Jurkat, Clone E6-1 (cell line): ENCODE results near the gene IL18.
"Not testable (repeated sequence)": the region's sequence is repeated elsewhere in the genome, so short reads cannot be mapped to it uniquely, and the experiment has no call there.

ENCODE experiments used
- DNase-seq: peaks from one replicate; pipeline ENCODE4 v3.0.0-alpha.2; 2011; ENCODE audit warnings: low read depth, low spot score
- H3K4me3 ChIP-seq: 2 replicates; pipeline ENCODE4 v1.5.1; 2011; ENCODE audit warnings: mild to moderate bottlenecking, low read length, control low read depth, moderate library complexity

Gene IL18

DNA sequence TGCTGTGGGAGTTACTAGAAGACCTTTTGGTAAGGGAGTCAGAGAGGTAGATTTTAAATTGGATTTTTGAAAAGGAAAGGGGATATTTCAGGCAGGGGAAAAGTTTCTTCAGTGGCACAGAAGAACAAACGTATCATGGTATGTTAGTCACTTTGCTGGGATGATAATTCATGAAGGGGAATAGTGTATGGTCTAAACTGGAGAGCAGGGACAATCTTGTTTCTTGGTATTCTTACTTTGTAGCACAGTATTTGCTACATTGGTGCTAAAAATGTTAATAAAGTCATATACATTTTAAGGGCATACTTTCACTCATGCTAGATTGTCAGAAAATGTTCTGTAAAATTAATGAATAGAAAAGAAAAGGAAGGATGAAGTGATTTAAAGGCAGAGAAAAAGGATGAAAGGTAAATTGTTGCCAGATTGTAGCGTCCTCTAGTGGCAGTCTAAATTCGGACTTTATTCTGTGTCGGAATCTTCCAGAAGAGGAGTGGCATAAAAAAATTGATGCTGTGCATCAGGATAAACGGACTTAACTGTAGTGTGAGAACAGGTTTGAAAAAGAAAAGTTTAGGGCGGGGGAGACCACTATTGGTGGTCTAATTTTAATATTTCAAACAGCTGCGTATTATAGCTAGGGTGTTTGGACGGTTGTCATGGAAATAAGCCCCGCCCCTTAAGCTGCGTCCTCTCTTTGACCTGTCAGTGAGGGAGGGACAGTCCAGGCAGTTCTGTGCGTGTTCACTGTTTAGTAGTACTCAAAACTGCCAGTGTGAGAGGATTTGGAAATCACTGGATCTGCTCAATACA, 11.1 kb upstream of the IL18 start, which contains the start of gene BCO2:
Gene BCO2 (plus strand): TSS at position 724 of the 810 bp plus-strand sequence. CDS start 90 bp downstream, outside the sequence.
- H3K4me3 ChIP-seq = no peak within 1 kb of the TSS
- DNase-seq = no peak

DNA sequence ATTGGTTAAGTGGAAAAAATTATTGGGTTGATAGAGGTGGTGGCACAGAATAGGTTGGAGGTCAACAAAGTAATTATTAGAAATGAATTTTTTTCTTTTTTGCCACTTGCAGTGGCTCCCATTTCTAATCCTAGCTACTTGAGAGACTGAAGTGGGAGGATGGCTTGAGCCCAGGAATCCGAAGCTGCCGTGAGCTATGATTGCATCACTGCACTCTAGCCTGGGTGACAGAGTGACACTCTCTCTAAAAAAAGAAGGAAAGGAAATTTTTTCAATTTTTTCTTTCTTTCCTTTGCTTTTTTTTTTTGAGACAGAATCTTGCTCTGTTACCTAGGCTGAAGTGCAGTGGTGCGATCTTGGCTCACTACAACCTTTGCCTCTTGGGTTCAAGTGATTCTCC, 9.3 kb upstream of the IL18 start:
- no peak for DNase-seq
- no peak overlapping the region for H3K4me3 ChIP-seq

DNA sequence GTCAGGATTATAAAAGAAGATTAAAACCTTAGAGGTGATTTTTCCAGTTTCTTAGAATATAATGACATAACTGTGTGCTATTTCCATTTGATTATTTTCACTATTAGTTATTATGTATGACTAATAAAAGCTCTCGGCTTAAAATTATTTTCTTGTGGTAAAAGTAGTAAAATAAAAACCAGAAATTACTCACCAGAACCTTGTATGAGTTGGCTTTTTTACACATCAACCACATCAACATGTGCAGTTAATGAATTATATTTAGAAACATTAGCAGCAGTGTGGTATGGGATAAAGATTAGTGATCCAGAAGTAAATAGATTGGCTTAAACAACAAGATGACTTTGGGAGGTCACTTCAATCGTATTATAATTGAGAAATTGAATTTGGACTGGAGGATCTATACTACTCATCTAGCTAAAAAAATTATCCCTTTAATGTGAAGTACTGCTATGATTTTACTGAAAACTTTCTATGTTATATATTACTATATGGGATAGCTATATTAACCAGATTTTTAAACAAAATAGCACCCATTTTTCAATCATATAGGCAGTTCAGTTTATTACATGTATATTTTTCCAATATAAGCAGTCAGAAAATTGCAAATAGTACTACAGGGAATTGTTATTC, 8.6 kb upstream of the IL18 start:
- no peak overlapping the region for H3K4me3 ChIP-seq
- no peak for DNase-seq

DNA sequence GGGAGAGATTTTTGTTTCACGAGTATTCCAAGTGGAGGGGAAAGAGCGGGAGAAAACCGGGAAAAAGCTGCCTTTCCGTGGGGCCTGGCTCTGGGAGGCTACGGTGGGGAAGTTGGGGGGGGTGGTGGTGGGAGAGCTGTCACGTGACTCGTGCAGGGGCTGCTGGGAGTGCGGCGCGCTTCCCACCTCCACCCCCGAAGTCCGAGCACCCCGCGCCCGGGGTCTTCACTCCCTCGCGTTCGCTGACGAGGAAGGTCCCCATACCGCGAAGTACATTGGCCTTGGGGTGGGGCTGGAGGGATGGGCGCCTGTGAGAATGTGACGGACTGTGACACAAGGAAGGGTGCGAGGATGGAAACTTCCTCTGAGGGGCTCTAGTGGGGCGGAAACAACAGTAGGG, 3.3 kb upstream of the IL18 start, which contains the start of gene TEX12:
Gene TEX12 (plus strand): TSS at position 228 of the 400 bp plus-strand sequence. CDS start 1,897 bp downstream, outside the sequence.
- DNase-seq = no peak
- H3K4me3 ChIP-seq = no peak within 1 kb of the TSS

DNA sequence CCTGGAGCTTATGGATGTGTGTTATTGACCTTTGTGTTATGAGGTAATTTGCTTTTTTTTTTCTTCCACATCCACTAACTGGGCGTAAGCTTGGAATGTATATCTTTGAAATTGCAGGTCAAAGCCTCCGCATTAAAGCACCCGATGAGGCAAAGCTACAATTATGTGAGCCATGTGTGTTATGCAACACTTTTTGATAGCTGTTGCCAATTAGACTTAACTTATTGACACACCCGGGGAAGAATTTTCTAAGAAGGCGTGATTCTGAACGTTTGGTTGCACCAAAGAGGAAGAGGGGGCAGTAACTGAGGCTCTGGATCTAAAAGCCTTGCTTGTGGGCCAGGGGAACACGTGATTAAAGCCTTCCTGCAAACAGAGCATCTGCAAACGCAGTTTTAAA, 2.7 kb upstream of the IL18 start:
- H3K4me3 ChIP-seq = no peak overlapping the region

DNA sequence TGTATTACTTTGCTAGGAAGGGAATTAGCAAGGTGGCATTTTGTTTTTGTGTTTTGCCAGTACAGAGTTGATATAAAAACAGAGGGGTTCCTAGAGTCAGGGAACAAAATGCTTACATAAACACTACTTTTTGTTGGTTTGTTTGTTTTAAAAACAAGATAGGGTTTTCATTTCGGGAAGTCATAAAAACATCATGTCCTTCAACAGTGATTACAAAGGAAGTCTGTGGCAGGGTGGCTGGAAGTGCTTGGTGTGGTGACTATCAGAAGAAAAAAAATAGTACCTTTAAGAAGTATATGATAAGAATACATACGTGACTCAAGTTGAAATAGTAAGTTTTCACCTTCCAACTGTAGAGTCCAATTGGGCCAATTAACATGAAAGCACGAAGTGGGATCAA, 1.2 kb upstream of the IL18 start:
- no peak for DNase-seq
- H3K4me3 ChIP-seq = no peak overlapping the region

More for the DNA sequence above, 2.7 kb upstream of the IL18 start:
- no peak for DNase-seq

DNA sequence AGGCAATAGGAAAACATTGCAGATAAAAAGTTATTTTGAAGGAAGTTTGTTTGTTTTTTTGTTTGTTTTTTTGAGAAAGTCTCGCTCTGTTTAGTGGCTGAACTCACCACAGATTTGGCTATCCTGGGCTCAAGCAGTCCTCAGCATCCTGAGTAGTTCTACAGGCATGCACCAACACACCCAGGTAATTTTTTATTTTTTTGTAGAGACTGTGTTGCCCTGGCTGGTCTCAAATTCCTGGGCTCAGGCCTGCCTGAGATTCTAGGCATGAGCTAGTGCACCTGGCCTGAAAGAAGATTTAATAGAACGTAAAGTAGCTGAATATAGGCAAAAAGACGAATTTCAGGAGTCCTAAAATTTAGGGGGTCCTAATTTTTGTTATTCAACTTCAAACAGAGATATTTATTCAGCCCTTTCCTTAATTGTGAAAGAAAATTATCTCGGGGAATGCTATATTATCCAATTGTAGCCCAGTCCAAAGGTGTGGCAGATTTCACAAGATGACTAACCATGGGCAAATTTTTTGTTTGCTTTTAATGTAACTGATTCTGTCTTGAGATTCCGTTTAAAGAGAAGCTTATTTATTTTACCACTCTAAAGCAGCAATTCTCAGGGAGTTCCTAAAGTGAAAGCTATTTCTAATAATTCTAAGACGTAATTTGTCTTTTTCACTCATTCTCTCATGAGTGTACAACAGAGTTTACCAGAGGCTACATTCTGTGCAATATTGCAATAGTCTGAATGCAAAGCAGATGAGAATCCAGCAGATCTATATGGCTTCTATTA, 940 bp downstream of the IL18 start:
- no peak overlapping the region for H3K4me3 ChIP-seq
- DNase-seq = no peak

DNA sequence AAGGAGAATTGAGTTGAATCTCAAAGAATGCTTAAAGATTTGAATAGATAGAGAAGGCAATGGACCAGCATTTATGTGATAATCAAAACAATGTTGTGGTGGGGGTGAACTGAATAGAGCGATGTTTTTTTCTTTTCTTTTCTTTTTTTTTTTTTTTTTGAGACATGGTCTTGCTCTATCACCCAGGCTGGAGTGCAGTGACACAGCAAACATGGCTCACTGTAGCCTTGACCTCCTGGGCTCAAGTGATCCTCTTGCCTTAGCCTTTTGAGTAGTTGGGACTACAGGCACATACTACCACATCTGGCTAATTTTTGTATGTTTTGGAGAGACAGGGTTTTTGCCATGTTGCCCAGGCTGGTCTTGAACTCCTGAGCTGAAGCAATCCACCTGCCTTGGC, 1.7 kb downstream of the IL18 start:
- DNase-seq, H3K4me3 ChIP-seq: not testable (repeated sequence)

DNA sequence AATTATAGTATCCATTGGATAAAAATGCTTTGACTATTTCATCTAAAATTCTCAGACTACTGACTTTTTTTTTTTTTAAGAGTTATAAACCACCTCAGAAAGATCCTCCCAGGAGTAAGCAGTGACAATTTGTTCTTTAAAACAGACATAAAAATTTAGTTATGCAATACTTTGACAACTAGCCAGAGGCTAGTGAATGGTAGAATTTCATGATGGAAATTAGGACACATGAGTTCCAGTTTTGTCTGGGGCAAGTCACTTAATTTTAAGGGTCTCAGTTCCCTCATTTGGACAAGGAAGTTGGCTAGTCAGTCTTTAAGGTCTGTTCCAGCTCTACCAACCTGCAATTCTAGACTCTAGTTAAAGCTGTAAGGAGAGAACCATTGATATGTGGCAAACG, 2.9 kb downstream of the IL18 start:
- H3K4me3 ChIP-seq = no peak overlapping the region
- DNase-seq = no peak

DNA sequence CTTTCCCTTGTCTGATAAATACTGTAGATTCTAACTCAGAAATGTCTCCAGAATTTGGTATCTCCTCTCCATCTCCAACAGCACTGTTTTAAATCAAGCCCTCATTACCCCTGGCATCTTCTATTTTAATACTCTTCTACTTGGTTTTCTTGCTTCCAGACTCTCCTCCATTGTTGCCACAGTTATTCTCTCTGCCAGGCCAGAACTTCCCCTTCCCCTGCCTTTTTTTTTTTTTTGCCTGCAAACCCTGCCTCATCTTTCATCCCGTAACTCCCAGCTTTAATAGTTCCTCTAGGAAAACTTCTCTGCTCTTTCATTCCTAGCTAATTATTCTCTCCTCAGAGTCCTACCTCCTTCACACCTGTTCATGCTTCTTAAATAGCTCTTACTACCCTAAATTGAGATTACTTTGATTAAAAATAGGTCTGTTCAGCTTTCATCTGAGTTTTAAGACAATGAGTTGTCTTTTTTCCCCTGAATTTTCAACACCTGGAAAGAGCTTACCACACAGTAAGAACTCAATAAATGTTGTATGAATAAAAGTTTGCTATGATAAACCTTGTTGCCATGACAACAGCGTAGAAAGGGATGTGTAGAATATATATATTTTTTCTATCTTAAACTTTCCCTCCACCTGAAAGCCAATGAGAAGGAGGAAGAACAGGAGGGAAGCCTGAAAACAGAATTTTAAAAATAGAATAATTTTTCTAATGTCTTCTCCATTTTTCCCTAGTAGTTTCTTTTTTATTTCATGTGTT, 3.6 kb downstream of the IL18 start:
- no peak overlapping the region for H3K4me3 ChIP-seq

DNA sequence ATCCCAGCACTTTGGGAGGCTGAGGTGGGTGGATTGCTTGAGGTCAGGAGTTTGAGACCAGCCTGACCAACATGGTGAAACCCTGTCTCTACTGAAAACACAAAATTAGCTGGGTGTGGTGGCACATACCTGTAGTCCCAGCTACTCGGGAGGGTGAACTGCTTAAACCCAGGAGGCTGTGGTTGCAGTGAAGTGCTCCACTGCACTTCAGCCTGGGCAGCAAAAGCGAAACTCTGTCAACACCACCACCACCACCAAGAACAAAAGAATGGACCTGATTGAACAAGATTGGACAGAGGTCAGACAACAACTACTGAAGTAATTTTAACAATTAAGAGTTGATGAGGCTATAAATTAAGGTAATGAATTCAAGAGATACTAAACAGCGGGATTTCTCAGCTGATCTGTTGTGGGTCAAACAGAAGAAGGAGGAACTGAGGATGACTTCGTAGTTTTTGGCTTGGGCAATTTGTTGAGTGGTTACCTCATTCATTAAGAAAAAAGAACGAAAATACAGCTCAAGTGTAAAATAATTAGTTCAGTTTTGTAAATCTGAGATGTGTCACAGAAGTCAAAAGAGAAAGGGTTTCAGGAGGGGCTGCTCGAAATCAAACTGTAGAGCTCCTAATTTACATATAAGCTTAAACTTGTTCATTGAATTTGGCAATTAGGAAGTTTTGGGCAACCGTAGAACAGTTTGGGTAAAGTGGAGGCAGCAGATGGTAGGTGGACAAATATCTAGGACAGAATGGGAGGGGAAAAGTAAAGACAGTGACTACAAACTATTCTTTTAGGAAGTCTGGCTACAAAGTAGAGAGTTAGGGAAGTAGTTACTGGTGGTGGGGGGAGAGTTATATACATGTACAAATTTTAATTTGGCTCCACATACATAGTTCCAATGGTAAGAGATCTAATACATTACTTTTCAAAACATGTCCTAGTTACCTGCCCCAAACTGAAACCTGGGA, 4.5 kb downstream of the IL18 start:
- H3K4me3 ChIP-seq = no peak overlapping the region
- DNase-seq = no peak

More for the DNA sequence above, 3.6 kb downstream of the IL18 start:
- DNase-seq = no peak

DNA sequence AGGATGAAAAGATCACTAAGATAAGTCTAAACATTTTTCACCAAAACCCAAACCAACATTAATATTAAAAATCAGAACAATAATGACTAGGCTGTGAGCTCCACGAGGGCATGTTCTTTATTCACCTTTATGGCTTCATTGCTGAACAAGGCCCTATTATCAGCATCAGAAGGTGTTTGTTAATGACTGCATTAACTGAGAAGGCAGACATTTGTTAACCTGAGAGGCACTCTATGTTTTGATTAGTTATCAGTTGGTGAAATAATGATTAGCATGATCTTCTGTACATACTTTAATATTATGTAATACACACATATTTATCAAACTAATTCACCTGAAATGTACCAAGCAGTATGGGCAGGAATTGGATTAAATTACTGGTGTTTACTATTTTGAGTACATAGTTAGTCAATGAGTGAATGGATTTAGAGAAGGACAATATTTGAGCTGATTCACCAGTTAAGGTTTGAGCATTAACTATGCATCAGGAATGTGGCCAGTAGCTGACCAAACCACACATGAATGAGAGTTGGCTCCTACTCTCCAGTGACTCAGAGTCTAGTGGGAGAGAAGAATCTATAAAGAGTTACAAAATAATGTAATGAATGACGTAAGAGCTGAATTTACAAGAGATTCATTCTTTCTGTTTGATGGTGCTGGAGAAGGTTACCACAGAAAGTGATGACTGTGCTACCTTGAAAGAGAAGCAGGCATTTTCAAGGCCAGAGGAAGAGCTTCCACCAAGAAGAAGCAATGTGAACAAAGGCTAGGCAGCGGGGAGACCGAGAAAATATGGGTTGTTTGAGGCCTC, 6.7 kb downstream of the IL18 start:
- DNase-seq = no peak
- H3K4me3 ChIP-seq = no peak overlapping the region

DNA sequence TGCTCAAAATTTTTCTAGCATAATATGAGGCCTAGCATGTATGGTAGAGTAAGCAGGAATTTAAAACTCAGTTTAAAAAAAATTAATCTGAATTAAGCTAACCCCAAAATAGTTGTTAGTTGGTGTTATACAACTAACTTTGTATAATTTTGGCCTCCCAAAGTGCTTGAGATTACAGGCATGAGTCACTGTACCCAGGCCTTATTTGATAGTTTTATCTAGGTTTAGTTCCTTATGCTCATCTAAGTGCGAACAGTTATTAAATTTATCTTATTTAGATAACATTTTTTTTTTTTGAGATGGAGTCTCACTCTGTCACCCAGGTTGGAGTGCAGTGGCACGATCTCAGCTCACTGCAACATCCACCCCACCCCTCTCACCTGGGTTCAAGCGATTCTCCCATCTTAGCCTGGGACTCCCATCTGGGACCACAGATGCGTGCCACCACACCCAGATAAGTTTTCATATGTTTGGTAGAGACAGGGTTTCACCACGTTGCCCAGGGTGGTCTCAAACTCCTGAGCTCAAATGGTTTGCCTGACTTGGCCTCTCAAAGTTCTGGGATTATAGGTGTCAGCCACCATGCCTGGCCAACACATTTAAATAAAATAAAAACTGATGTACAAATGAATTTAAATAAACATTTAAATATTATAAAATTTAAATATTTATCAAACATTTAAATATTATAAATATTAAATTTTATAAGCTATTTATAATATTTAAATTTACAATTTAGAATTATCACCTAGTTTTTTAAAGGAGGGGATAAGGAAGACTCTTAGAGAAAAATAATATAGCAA, 7.5 kb downstream of the IL18 start:
- no peak for DNase-seq
- no peak overlapping the region for H3K4me3 ChIP-seq

DNA sequence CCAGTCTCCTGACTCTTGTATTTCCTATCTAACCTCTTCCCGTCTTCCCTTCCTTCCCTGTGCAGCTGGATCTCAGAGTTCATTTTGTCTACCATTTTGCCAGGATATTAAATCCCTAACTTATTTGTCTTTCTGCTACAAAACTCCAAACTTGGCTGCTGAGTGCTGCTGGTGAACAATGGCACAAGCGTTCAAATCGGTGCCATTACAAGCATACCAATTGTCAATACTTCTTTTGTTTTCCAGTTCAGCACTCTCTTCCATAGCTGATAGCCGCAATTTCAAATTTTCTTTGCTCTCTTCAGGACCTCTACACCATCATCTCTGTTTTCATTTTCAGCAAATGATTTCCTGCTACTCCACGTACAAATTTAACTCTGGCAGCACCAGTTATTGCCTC, 13.4 kb downstream of the IL18 start:
- DNase-seq = no peak
- H3K4me3 ChIP-seq = no peak overlapping the region

DNA sequence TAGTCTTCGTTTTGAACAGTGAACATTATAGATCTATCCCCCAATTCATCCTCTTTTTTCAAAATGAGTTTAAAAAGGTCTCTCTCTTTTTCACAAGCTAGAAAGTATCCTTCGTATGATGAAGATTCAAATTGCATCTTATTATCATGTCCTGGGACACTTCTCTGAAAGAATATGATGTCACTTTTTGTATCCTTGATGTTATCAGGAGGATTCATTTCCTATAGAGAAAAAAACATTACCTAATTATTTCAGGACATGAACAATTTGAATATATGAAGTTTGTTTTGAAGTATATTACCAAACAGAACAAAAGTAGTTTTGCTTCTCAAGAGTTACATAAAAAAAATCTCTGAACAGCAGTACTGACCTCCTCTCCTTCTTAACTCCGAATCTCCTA, 20.3 kb downstream of the IL18 start:
- DNase-seq = no peak

DNA sequence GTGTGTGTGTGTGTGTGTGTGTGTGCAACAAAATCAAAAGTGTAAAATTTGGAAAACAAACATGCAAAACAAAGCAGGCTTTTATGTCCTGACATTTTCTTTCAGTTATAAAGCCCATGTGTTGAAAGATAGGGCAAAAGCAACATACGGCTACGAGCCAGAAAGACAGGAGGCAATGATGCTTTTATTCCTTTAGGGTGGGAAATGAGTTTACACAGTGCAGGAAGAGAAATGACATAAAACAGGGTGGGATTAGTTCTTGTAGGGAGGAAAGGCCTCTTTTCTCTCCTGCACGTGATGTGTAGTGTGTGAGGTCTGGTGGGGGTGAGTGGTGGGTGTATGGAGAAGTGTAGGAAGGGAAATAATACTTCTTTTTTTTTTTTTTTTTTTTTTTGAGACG, 29.4 kb downstream of the IL18 start:
- H3K4me3 ChIP-seq = no peak overlapping the region
- DNase-seq = no peak

More for the DNA sequence above, 20.3 kb downstream of the IL18 start:
- no peak overlapping the region for H3K4me3 ChIP-seq
